GM12878 (cell line): ENCODE measurements around the gene RBKS. TPM values are rescaled to one million over a fixed set of nuclear protein-coding genes. Genes with fewer than 3 reads are reported as not detected.

Experiments used
- ATAC-seq: fragments of 200-7000 bp; cut with Tn5 transposase; 3 replicates; pipeline ENCODE4 v1.9.1; 2020; ENCODE audit warnings: mild to moderate bottlenecking, moderate library complexity
- BruUV-seq: library from RNA; stranded (reverse); fragments of 400-500 nt; replicated peaks from 2 replicates; lab custom pipeline; 2021; lab: Mats Ljungman, UMichigan
- CTCF ChIA-PET: fragments of 300-600 bp; sonication (Branson Sonifier 250); formaldehyde crosslinking; extraction: SDS; loops from one replicate; lab custom pipeline; 2021; ENCODE audit warnings: inconsistent platforms; lab: Yijun Ruan, JAX
- POLR2A ChIA-PET: fragments of 350-600 bp; formaldehyde crosslinking; extraction: SDS; loops from one replicate; lab custom pipeline; 2021; ENCODE audit warnings: inconsistent platforms; lab: Charles Lee
- RAD21 ChIA-PET: fragments of 300-600 bp; sonication (Branson Sonifier 250); formaldehyde crosslinking; loops from one replicate; lab custom pipeline; 2023; ENCODE audit warnings: antibody characterized with exemption; ENCODE audit not compliant: unreplicated experiment; lab: Charles Lee
- SMC1A ChIA-PET: fragments of 300-600 bp; sonication (Branson Sonifier 250); formaldehyde crosslinking; loops from one replicate; lab custom pipeline; 2023; ENCODE audit not compliant: unreplicated experiment, uncharacterized antibody; lab: Charles Lee
- DNase-seq: peaks from one replicate; pipeline ENCODE4 v3.0.0-alpha.2; 2011; ENCODE audit warnings: low read depth, low spot score
- FAIRE-seq: peaks from 3 replicates; lab custom pipeline; 2011; peaks lifted over from hg19 to GRCh38; lab: Jason Lieb, UNC
- H2AFZ ChIP-seq: 2 replicates; pipeline ENCODE4 v1.6.0; 2011; ENCODE audit warnings: low read depth, low read length, control low read depth; ENCODE audit not compliant: control insufficient read depth
- H3K27ac ChIP-seq: 2 replicates; pipeline ENCODE4 v1.5.1; 2011; ENCODE audit warnings: control low read depth; ENCODE audit not compliant: control insufficient read depth, insufficient read depth
- H3K27me3 ChIP-seq, 2 experiments: replicated peaks in 1 of 2; 2 replicates each; pipeline versions ENCODE4 v1.6.0 to v1.6.1; 2011; ENCODE audit warnings: low read length in 1 of 2; ENCODE audit not compliant: control insufficient read depth in 2 of 2, insufficient read depth in 2 of 2
- H3K36me3 ChIP-seq, 2 experiments: 2 replicates each; pipeline ENCODE4 v1.5.1; 2011; ENCODE audit warnings: low read length in 1 of 2; ENCODE audit not compliant: control insufficient read depth in 2 of 2, insufficient read depth in 2 of 2
- H3K4me1 ChIP-seq: 2 replicates; pipeline ENCODE4 v1.6.1; 2011; ENCODE audit warnings: mild to moderate bottlenecking, low read length, moderate library complexity, mixed read lengths; ENCODE audit not compliant: control insufficient read depth, insufficient read depth
- H3K4me2 ChIP-seq: 2 replicates; pipeline ENCODE4 v1.6.0; 2011; ENCODE audit warnings: control low read depth; ENCODE audit not compliant: control insufficient read depth, insufficient read depth
- H3K4me3 ChIP-seq: fragments of 200-600 bp; sonication (generic); 2 replicates; pipeline ENCODE4 v1.5.1; 2016
- H3K79me2 ChIP-seq: 2 replicates; pipeline ENCODE4 v1.6.0; 2011; ENCODE audit warnings: low read length; ENCODE audit not compliant: control insufficient read depth, insufficient read depth
- H3K9ac ChIP-seq: 2 replicates; pipeline ENCODE4 v1.8.0; 2011; ENCODE audit warnings: low read length, control low read depth, mixed read lengths; ENCODE audit not compliant: control insufficient read depth, insufficient read depth
- H3K9me3 ChIP-seq: replicated peaks from 3 replicates; pipeline ENCODE4 v1.5.1; 2011; ENCODE audit warnings: mild to moderate bottlenecking, low read length; ENCODE audit not compliant: control insufficient read depth, insufficient read depth
- H4K20me1 ChIP-seq: 2 replicates; pipeline ENCODE4 v1.6.0; 2011; ENCODE audit not compliant: control insufficient read depth, insufficient read depth
- EP300 ChIP-seq, 2 experiments: fragments of 150-350 bp in 1 of 2; IDR thresholded peaks; 2 replicates each; pipeline ENCODE4 v1.6.1; 2011 to 2012; ENCODE audit warnings: low read depth in 2 of 2, low read length in 2 of 2, borderline replicate concordance in 1 of 2, improper control_type of control experiment in 1 of 2, inconsistent platforms in 1 of 2; ENCODE audit not compliant: control insufficient read depth in 1 of 2
- KLF5 ChIP-seq: fragments of 450-650 bp; IDR thresholded peaks from 2 replicates; pipeline ENCODE4 v1.6.1; 2014; ENCODE audit warnings: mild to moderate bottlenecking; ENCODE audit not compliant: partially characterized antibody
- NR2C2 ChIP-seq: IDR thresholded peaks from 2 replicates; pipeline ENCODE4 v1.6.1; 2011; ENCODE audit warnings: borderline replicate concordance, low read depth; ENCODE audit not compliant: control insufficient read depth, insufficient read length
- SMARCA5 ChIP-seq: fragments of 450-650 bp; IDR thresholded peaks from 2 replicates; pipeline ENCODE4 v1.6.1; 2017; ENCODE audit warnings: mild to moderate bottlenecking
- TCF12 ChIP-seq: IDR thresholded peaks from 2 replicates; pipeline ENCODE4 v1.6.1; 2011; ENCODE audit warnings: low read depth, mild to moderate bottlenecking, low read length
- ZZZ3 ChIP-seq: IDR thresholded peaks from 2 replicates; pipeline ENCODE4 v1.6.1; 2011; ENCODE audit warnings: low read depth; ENCODE audit not compliant: control insufficient read depth, insufficient read length
- in situ Hi-C: fragments of 300-500 bp; cut with MboI; formaldehyde crosslinking; loops from 9 replicates; pipeline ENCODE4 v1.14.3; 2018; ENCODE audit warnings: mixed read lengths
- intact Hi-C: fragments of 100-400 bp; cut with micrococcal nuclease; formaldehyde crosslinking; loops from one replicate; pipeline ENCODE4 v1.14.2; 2022; ENCODE audit not compliant: unreplicated experiment
- polyA plus RNA-seq, 11 experiments: library from polyadenylated mRNA; depleted of rRNA in 4 of 11; unstranded in 6 of 11; stranded (reverse) in 5 of 11; fragments of >200 nt; fragmentation: Nextera tagmentation in 4 of 11; fragmentation: Illumina TruSeq in 1 of 11; extraction: Ambion mirVana in 4 of 11; extraction: Trizol in 1 of 11; gene quantifications; 1 replicate in 1 of 11; 2 replicates in 10 of 11; pipeline versions ENCODE4 v1.2.1 to v1.2.3, GENCODE V29; 2011 to 2016; ENCODE audit warnings: inconsistent platforms in 2 of 11, missing spikeins in 2 of 11, low read depth in 1 of 11
- total RNA-seq, 4 experiments: library from RNA; depleted of rRNA in 3 of 4; stranded (reverse); fragments of >200 nt in 3 of 4; fragmentation: Illumina TruSeq in 1 of 4; extraction: Trizol in 1 of 4; gene quantifications; 2 replicates each; pipeline versions ENCODE4 v1.2.1 to v1.2.3, GENCODE V29; 2013 to 2021
- TF ChIP-seq, protein P1 (sequence below): IDR thresholded peaks from 2 replicates; pipeline ENCODE4 v1.6.1; 2011; ENCODE audit warnings: low read depth, low read length, improper control_type of control experiment, borderline replicate concordance
- TF ChIP-seq, protein P2 (sequence below): fragments of 150-350 bp; IDR thresholded peaks from 2 replicates; pipeline ENCODE4 v1.6.1; 2016; ENCODE audit warnings: low read depth, low read length
- TF ChIP-seq, protein P3 (sequence below): IDR thresholded peaks from 2 replicates; pipeline ENCODE4 v1.6.1; 2011; ENCODE audit warnings: borderline replicate concordance, low read depth, mild to moderate bottlenecking, moderate library complexity, mixed read lengths, low read length; ENCODE audit not compliant: insufficient read depth; ENCODE audit errors: extremely low read length
- TF ChIP-seq, protein P4 (sequence below): fragments of 450-650 bp; IDR thresholded peaks from 2 replicates; pipeline ENCODE4 v1.6.1; 2017; ENCODE audit warnings: low read depth, mild to moderate bottlenecking, moderate library complexity
- TF ChIP-seq, protein P5 (sequence below): fragments of 150-350 bp; IDR thresholded peaks from 2 replicates; pipeline ENCODE4 v1.6.1; 2014; ENCODE audit warnings: mild to moderate bottlenecking, low read depth, low read length

The RBKS gene
- total and polyA plus RNA-seq, 10 of the 15 experiments (the other 5 are each of a cell fraction or from before 2014, with no cell fraction given): 0.39 to 1.8 (median 1.0) TPM

DNA sequence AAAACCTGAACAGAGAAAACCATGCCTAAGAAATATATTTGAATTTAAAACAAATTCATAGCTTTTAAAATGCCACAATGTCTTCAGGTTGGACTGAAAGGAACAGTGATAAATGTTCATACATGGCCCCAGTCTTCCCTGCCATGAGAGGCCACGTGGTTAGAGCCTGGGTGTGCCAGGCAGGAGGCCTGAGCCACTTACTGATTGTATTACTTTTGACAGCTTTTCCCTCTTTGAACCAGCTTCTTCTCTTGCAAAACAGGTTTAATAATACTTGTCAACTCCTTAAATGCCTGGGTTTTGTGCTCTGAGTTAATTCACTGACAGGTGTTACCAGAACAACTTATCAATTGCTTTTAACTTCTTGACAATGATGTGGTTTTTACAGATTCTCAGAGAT lies 27.0 kb downstream of the RBKS start (continued):
- TF ChIP-seq ZZZ3 (no peak), TCF12 (no peak), KLF5 (no peak)
- TF ChIP-seq, protein P1, sequence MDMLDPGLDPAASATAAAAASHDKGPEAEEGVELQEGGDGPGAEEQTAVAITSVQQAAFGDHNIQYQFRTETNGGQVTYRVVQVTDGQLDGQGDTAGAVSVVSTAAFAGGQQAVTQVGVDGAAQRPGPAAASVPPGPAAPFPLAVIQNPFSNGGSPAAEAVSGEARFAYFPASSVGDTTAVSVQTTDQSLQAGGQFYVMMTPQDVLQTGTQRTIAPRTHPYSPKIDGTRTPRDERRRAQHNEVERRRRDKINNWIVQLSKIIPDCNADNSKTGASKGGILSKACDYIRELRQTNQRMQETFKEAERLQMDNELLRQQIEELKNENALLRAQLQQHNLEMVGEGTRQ: no peak
- TF ChIP-seq, protein P2, sequence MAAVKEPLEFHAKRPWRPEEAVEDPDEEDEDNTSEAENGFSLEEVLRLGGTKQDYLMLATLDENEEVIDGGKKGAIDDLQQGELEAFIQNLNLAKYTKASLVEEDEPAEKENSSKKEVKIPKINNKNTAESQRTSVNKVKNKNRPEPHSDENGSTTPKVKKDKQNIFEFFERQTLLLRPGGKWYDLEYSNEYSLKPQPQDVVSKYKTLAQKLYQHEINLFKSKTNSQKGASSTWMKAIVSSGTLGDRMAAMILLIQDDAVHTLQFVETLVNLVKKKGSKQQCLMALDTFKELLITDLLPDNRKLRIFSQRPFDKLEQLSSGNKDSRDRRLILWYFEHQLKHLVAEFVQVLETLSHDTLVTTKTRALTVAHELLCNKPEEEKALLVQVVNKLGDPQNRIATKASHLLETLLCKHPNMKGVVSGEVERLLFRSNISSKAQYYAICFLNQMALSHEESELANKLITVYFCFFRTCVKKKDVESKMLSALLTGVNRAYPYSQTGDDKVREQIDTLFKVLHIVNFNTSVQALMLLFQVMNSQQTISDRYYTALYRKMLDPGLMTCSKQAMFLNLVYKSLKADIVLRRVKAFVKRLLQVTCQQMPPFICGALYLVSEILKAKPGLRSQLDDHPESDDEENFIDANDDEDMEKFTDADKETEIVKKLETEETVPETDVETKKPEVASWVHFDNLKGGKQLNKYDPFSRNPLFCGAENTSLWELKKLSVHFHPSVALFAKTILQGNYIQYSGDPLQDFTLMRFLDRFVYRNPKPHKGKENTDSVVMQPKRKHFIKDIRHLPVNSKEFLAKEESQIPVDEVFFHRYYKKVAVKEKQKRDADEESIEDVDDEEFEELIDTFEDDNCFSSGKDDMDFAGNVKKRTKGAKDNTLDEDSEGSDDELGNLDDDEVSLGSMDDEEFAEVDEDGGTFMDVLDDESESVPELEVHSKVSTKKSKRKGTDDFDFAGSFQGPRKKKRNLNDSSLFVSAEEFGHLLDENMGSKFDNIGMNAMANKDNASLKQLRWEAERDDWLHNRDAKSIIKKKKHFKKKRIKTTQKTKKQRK: no peak
- TF ChIP-seq, protein P3, sequence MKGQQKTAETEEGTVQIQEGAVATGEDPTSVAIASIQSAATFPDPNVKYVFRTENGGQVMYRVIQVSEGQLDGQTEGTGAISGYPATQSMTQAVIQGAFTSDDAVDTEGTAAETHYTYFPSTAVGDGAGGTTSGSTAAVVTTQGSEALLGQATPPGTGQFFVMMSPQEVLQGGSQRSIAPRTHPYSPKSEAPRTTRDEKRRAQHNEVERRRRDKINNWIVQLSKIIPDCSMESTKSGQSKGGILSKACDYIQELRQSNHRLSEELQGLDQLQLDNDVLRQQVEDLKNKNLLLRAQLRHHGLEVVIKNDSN: no peak
- TF ChIP-seq, all 136 proteins: peak for 0

DNA sequence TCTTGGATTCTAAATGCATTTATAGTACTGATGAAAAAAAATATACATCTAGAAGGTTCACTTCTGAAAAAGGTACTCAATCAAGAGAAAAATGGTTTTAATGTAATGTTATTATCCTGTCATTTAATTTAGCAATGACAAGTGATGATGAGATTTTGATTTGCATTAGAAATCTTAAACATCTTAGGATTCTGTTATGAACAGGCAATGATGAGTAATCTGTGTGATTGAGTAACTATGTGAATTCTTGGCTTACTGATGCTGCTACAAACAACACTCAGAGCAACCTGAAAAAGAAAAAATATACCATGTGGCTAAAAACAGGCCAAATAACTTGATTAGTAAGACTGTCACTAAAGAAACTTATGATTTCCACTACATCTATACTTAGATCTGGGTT lies 30.1 kb downstream of the RBKS start:
- ChIA-PET CTCF (no interaction called here), RAD21 (no interaction called here), POLR2A (no interaction called here), SMC1A (interaction anchor here (2.0 kb wide), 1 partner anchor 12 kb away, joined by 7 read pairs; no protein-coding TSS in a partner anchor)
- no peaks in the 10 kb centered on the region for H3K79me2 ChIP-seq
- H4K20me1 ChIP-seq: no peaks in the 10 kb centered on the region
- H3K4me1 ChIP-seq: no peaks in the 10 kb centered on the region
- intact Hi-C loops: no loop called here
- ATAC-seq (no peak), FAIRE-seq (no peak), DNase-seq (no peak)
- no peaks in the 10 kb centered on the region for H3K36me3 ChIP-seq
- H3K27ac ChIP-seq: no peak overlapping the region
- in situ Hi-C loops: no loop called here
- no TSS peak for BruUV-seq
- H3K9me3 ChIP-seq: no peaks in the 10 kb centered on the region; the same call in 2 of the 3 replicates
- H3K4me2 ChIP-seq: no peak overlapping the region
- TF ChIP-seq EP300 (IDR thresholded peaks at IDR 0.05; ENCODE audit: borderline replicate concordance in 1 of 2, control insufficient read depth in 1 of 2, low read depth in 2 of 2, low read length in 2 of 2) (no peak), SMARCA5 (no peak), NR2C2 (no peak)
- TF ChIP-seq, protein P4, sequence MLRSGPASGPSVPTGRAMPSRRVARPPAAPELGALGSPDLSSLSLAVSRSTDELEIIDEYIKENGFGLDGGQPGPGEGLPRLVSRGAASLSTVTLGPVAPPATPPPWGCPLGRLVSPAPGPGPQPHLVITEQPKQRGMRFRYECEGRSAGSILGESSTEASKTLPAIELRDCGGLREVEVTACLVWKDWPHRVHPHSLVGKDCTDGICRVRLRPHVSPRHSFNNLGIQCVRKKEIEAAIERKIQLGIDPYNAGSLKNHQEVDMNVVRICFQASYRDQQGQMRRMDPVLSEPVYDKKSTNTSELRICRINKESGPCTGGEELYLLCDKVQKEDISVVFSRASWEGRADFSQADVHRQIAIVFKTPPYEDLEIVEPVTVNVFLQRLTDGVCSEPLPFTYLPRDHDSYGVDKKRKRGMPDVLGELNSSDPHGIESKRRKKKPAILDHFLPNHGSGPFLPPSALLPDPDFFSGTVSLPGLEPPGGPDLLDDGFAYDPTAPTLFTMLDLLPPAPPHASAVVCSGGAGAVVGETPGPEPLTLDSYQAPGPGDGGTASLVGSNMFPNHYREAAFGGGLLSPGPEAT: no peak
- TF ChIP-seq, protein P5, sequence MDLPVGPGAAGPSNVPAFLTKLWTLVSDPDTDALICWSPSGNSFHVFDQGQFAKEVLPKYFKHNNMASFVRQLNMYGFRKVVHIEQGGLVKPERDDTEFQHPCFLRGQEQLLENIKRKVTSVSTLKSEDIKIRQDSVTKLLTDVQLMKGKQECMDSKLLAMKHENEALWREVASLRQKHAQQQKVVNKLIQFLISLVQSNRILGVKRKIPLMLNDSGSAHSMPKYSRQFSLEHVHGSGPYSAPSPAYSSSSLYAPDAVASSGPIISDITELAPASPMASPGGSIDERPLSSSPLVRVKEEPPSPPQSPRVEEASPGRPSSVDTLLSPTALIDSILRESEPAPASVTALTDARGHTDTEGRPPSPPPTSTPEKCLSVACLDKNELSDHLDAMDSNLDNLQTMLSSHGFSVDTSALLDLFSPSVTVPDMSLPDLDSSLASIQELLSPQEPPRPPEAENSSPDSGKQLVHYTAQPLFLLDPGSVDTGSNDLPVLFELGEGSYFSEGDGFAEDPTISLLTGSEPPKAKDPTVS: no peak
- no peak overlapping the region for H3K4me3 ChIP-seq
- H3K9ac ChIP-seq: no peak overlapping the region
- H3K27me3 ChIP-seq: no peaks in the 10 kb centered on the region
- no peak overlapping the region for H2AFZ ChIP-seq
